OCI-LY1 (cell line): Measurements from ENCODE around the gene FRMD4A.

Experiments
- H2AFZ ChIP-seq: fragments of 200-600 bp; sonication (generic), shearing (Covaris generic); 2 replicates; pipeline ENCODE4 v1.6.0; 2014; ENCODE audit warnings: antibody characterized with exemption, mild to moderate bottlenecking, low read length
- H3F3A ChIP-seq: fragments of 200-600 bp; sonication (generic), shearing (Covaris generic); 2 replicates; pipeline ENCODE4 v1.6.0; 2014; ENCODE audit warnings: mild to moderate bottlenecking, antibody characterized with exemption, low read length, moderate library complexity; ENCODE audit not compliant: insufficient read depth
- H3K27ac ChIP-seq: fragments of 200-600 bp; sonication (generic); 2 replicates; pipeline ENCODE4 v1.5.1; 2014; ENCODE audit warnings: low read length, mixed run types, mild to moderate bottlenecking, low read depth; ENCODE audit not compliant: poor library complexity, severe bottlenecking
- H3K27me3 ChIP-seq: fragments of 200-600 bp; sonication (generic); 2 replicates; pipeline ENCODE4 v1.6.0; 2014; ENCODE audit warnings: antibody characterized with exemption, mild to moderate bottlenecking, low read length, moderate library complexity; ENCODE audit not compliant: insufficient read depth
- H3K36me3 ChIP-seq: fragments of 200-600 bp; sonication (generic); 2 replicates; pipeline ENCODE4 v1.6.1; 2014; ENCODE audit warnings: mild to moderate bottlenecking, antibody characterized with exemption, low read length, moderate library complexity, mixed read lengths; ENCODE audit not compliant: insufficient read depth
- H3K4me1 ChIP-seq: fragments of 200-600 bp; sonication (generic); 2 replicates; pipeline ENCODE4 v1.5.1; 2014; ENCODE audit warnings: mild to moderate bottlenecking, low read length, moderate library complexity; ENCODE audit not compliant: insufficient read depth, severe bottlenecking
- H3K4me2 ChIP-seq: fragments of 200-600 bp; sonication (generic), shearing (Covaris generic); 2 replicates; pipeline ENCODE4 v1.6.1; 2014; ENCODE audit warnings: low read length
- H3K4me3 ChIP-seq: fragments of 200-600 bp; sonication (generic); 2 replicates; pipeline ENCODE4 v1.5.1; 2014; ENCODE audit warnings: low read length, low read depth, mild to moderate bottlenecking, mixed read lengths; ENCODE audit not compliant: poor library complexity, severe bottlenecking
- H3K79me2 ChIP-seq: fragments of 200-600 bp; shearing (Covaris generic); 2 replicates; pipeline ENCODE4 v1.6.1; 2016; ENCODE audit warnings: mixed run types, low read length, mixed read lengths; ENCODE audit not compliant: insufficient read depth
- H3K9ac ChIP-seq: fragments of 200-600 bp; sonication (generic), shearing (Covaris generic); 2 replicates; pipeline ENCODE4 v1.6.1; 2014; ENCODE audit warnings: mild to moderate bottlenecking, low read length, mixed read lengths
- H3K9me2 ChIP-seq: fragments of 200-600 bp; sonication (generic), shearing (Covaris generic); 2 replicates; pipeline ENCODE4 v1.6.1; 2014; ENCODE audit warnings: low read depth, mild to moderate bottlenecking, low read length, mixed read lengths
- H3K9me3 ChIP-seq: fragments of 200-600 bp; shearing (Covaris generic); 2 replicates; pipeline ENCODE4 v1.6.1; 2014; ENCODE audit warnings: low read length, mixed read lengths
- H4K20me1 ChIP-seq: fragments of 200-600 bp; sonication (generic), shearing (Covaris generic); 2 replicates; pipeline ENCODE4 v1.6.0; 2016; ENCODE audit warnings: mild to moderate bottlenecking, low read length; ENCODE audit not compliant: insufficient read depth
- EZH2 ChIP-seq: fragments of 200-600 bp; sonication (generic), shearing (Covaris generic); IDR thresholded peaks from 2 replicates; pipeline ENCODE4 v1.8.0; 2017; ENCODE audit warnings: borderline replicate concordance, mixed run types, mild to moderate bottlenecking, antibody characterized with exemption, low read length, moderate library complexity, mixed read lengths
- TF ChIP-seq, protein P1 (sequence below): fragments of 200-600 bp; sonication (generic), shearing (Covaris generic); IDR thresholded peaks from 2 replicates; pipeline ENCODE4 v1.5.1; 2017; ENCODE audit warnings: mild to moderate bottlenecking, antibody characterized with exemption, low read length, moderate library complexity, mixed read lengths

The FRMD4A gene

GRCh38 chr10:14271621-14272020, 59.1 kb downstream of the FRMD4A start:
- no peaks in the 10 kb centered on the region for H3K9me3 ChIP-seq
- no peaks in the 10 kb centered on the region for H3K79me2 ChIP-seq
- H3F3A ChIP-seq = no peaks in the 10 kb centered on the region
- H3K4me2 ChIP-seq = no peak overlapping the region
- H2AFZ ChIP-seq = no peak overlapping the region
- H3K4me1 ChIP-seq = no peaks in the 10 kb centered on the region
- no peak overlapping the region for H3K9ac ChIP-seq
- H3K27ac ChIP-seq = no peak overlapping the region
- no peaks in the 10 kb centered on the region for H3K9me2 ChIP-seq
- H3K36me3 ChIP-seq = no peaks in the 10 kb centered on the region
- TF ChIP-seq, protein P1, sequence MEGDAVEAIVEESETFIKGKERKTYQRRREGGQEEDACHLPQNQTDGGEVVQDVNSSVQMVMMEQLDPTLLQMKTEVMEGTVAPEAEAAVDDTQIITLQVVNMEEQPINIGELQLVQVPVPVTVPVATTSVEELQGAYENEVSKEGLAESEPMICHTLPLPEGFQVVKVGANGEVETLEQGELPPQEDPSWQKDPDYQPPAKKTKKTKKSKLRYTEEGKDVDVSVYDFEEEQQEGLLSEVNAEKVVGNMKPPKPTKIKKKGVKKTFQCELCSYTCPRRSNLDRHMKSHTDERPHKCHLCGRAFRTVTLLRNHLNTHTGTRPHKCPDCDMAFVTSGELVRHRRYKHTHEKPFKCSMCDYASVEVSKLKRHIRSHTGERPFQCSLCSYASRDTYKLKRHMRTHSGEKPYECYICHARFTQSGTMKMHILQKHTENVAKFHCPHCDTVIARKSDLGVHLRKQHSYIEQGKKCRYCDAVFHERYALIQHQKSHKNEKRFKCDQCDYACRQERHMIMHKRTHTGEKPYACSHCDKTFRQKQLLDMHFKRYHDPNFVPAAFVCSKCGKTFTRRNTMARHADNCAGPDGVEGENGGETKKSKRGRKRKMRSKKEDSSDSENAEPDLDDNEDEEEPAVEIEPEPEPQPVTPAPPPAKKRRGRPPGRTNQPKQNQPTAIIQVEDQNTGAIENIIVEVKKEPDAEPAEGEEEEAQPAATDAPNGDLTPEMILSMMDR = no peak
- no peak for TF ChIP-seq EZH2
- H4K20me1 ChIP-seq = no peaks in the 10 kb centered on the region
- H3K27me3 ChIP-seq = no peaks in the 10 kb centered on the region
- H3K4me3 ChIP-seq = no peak overlapping the region

- no peaks in the 10 kb centered on the region for H3K27me3 ChIP-seq
- H3K9ac ChIP-seq = no peak overlapping the region
- TF ChIP-seq, protein P1 = no peak
- no peak for TF ChIP-seq EZH2
- H3K9me2 ChIP-seq = no peaks in the 10 kb centered on the region
- H3K4me2 ChIP-seq = no peak overlapping the region
- H3K9me3 ChIP-seq = no peaks in the 10 kb centered on the region
- no peaks in the 10 kb centered on the region for H3K36me3 ChIP-seq
- H2AFZ ChIP-seq = no peak overlapping the region
- H4K20me1 ChIP-seq = no peaks in the 10 kb centered on the region
- H3F3A ChIP-seq = no peaks in the 10 kb centered on the region
- H3K4me1 ChIP-seq = no peaks in the 10 kb centered on the region
- no peak overlapping the region for H3K27ac ChIP-seq
- no peak overlapping the region for H3K4me3 ChIP-seq
- H3K79me2 ChIP-seq = no peaks in the 10 kb centered on the region
These were observed 60.4 kb downstream of the FRMD4A start for GRCh38 chr10:14270370-14270769.

GRCh38 chr10:14265709-14266108, 65.0 kb downstream of the FRMD4A start:
- H3F3A ChIP-seq = no peaks in the 10 kb centered on the region
- H3K9ac ChIP-seq = no peak overlapping the region
- no peaks in the 10 kb centered on the region for H4K20me1 ChIP-seq
- no peak overlapping the region for H3K4me3 ChIP-seq
- H2AFZ ChIP-seq = no peak overlapping the region
- H3K27ac ChIP-seq = no peak overlapping the region
- H3K79me2 ChIP-seq = no peaks in the 10 kb centered on the region
- H3K4me2 ChIP-seq = no peak overlapping the region
- no peaks in the 10 kb centered on the region for H3K36me3 ChIP-seq
- H3K27me3 ChIP-seq = no peaks in the 10 kb centered on the region
- H3K9me2 ChIP-seq = no peaks in the 10 kb centered on the region
- H3K4me1 ChIP-seq = no peaks in the 10 kb centered on the region
- no peak for TF ChIP-seq EZH2
- TF ChIP-seq, protein P1 = no peak
- no peaks in the 10 kb centered on the region for H3K9me3 ChIP-seq
